Adrenal gland (tissue), 12 donors: Measurements from ENCODE around the gene GATA3. TPM values are rescaled to one million over a fixed set of nuclear protein-coding genes. Genes with fewer than 3 reads are reported as not detected.

Source experiments
- DNase-seq, 7 donors: peaks; one replicate each; pipeline ENCODE4 v3.0.0-alpha.2; 2019 to 2020
- H3K27ac ChIP-seq, 5 donors: fragments of 200-600 bp; sonication (generic) in 4 of 5; 1 replicate in 3 of 5; 2 replicates in 2 of 5; pipeline versions ENCODE4 v1.5.1 to v1.8.0; 2016 to 2020; ENCODE audit warnings: mild to moderate bottlenecking in 1 of 5
- H3K27me3 ChIP-seq: fragments of 200-600 bp; 2 replicates; pipeline ENCODE4 v1.8.0; 2021
- H3K36me3 ChIP-seq, 2 donors: fragments of 200-600 bp; replicated peaks in 1 of 2; 1 replicate in 1 of 2; 2 replicates in 1 of 2; pipeline versions ENCODE4 v1.5.1 to v1.8.0; 2018 to 2022
- H3K4me1 ChIP-seq, 2 donors: fragments of 200-600 bp; replicated peaks in 1 of 2; 1 replicate in 1 of 2; 2 replicates in 1 of 2; pipeline versions ENCODE4 v1.5.1 to v1.8.0; 2018 to 2021
- H3K4me3 ChIP-seq, 4 donors: fragments of 200-600 bp; sonication (generic) in 3 of 4; one replicate each; pipeline ENCODE4 v1.5.1; 2016 to 2018
- H3K9me3 ChIP-seq, 3 donors: fragments of 200-600 bp; sonication (generic) in 1 of 3; replicated peaks in 1 of 3; 1 replicate in 2 of 3; 2 replicates in 1 of 3; pipeline versions ENCODE4 v1.5.1 to v1.8.0; 2016 to 2021
- POLR2A ChIP-seq, 2 donors: fragments of 450-650 bp; IDR thresholded peaks; one replicate each; pipeline ENCODE4 v1.6.1; 2017; ENCODE audit warnings: antibody characterized with exemption in 2 of 2, mild to moderate bottlenecking in 2 of 2, moderate library complexity in 1 of 2
- WGBS, 4 donors: extraction: QIAGEN DNeasy Blood & Tissue Kit in 2 of 4; methylation state at CpG; one replicate each; pipeline versions ENCODE4 v1.1.5 to v1.1.7; 2013 to 2017; 5-methylcytosine and 5-hydroxymethylcytosine counted together
- intact Hi-C, 2 donors: fragments of 100-400 bp; cut with DNase I; formaldehyde crosslinking; loops; one replicate each; pipeline versions ENCODE4 v1.14.1 to v1.15.0; 2022 to 2023
- polyA plus RNA-seq, 3 donors: library from polyadenylated mRNA; stranded (reverse); fragments of 200-250 nt in 2 of 3; fragments of 350-450 nt in 1 of 3; fragmentation: Illumina TruSeq in 1 of 3; extraction: RNeasy Lipid Tissue Mini Kit (QIAGEN cat#74804) in 1 of 3; gene quantifications; one replicate each; pipeline ENCODE4 v1.2.3, GENCODE V29; 2013 to 2014
- total RNA-seq, 9 donors: library from RNA; depleted of rRNA in 4 of 9; stranded (reverse); fragments of >200 nt in 4 of 9; fragments of 120-200 nt in 1 of 9; fragmentation: NEBNext Ultra II Directional in 1 of 9; extraction: Animal tissue kit (Norgen Biotek cat#: 25700) in 1 of 9; gene quantifications; one replicate each; pipeline versions ENCODE4 v1.1.0 to v1.2.4, GENCODE V29; 2013 to 2023
- TF ChIP-seq, protein P1 (sequence below), 6 experiments: fragments of 450-650 bp in 4 of 6; fragments of 200-600 bp in 2 of 6; sonication (generic) in 1 of 6; IDR thresholded peaks; 1 replicate in 5 of 6; 2 replicates in 1 of 6; pipeline versions ENCODE4 v1.5.1 to v1.8.0; 2016 to 2021; ENCODE audit warnings: antibody characterized with exemption in 6 of 6, mild to moderate bottlenecking in 2 of 6, moderate library complexity in 1 of 6
- donor health status: healthy with polysubstance abuse.
- donor health status: Bipolar disorder and iron deficiency.
- donor health status: DM: yes; HTN: yes; CAD: no.
- donor health status: DM: no; HTN: no; CAD: no.
- donor health status: DM: no; HTN: no; CAD: no.
- donor health status: DM: yes; HTN: yes; CAD: no.

The GATA3 gene
- total and polyA plus RNA-seq, 12 donors, result 1.8 to 11.6 (median 4.7) TPM

- intact Hi-C loops, result no loop called here
- Histone ChIP-seq H3K4me3 (peak overlapping the region in 1 of 4 donors; percentile 45), H3K9me3 (no peaks in the 10 kb centered on the region), H3K27ac (no peak overlapping the region), H3K4me1 (peaks cover 0 to 24% of the 10 kb centered on the region in 2 donors), H3K36me3 (no peaks in the 10 kb centered on the region), H3K27me3 (peaks cover 56% of the 10 kb centered on the region)
- WGBS, 4 donors, result 11 to 19% (median 13%) methylated on average over 11 to 45 of the region's 45 CpGs
- DNase-seq, result no peak
- TF ChIP-seq, protein P1, sequence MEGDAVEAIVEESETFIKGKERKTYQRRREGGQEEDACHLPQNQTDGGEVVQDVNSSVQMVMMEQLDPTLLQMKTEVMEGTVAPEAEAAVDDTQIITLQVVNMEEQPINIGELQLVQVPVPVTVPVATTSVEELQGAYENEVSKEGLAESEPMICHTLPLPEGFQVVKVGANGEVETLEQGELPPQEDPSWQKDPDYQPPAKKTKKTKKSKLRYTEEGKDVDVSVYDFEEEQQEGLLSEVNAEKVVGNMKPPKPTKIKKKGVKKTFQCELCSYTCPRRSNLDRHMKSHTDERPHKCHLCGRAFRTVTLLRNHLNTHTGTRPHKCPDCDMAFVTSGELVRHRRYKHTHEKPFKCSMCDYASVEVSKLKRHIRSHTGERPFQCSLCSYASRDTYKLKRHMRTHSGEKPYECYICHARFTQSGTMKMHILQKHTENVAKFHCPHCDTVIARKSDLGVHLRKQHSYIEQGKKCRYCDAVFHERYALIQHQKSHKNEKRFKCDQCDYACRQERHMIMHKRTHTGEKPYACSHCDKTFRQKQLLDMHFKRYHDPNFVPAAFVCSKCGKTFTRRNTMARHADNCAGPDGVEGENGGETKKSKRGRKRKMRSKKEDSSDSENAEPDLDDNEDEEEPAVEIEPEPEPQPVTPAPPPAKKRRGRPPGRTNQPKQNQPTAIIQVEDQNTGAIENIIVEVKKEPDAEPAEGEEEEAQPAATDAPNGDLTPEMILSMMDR (IDR thresholded peaks at IDR 0.05), result no peak
- TF ChIP-seq POLR2A (IDR thresholded peaks at IDR 0.05), result no peak
Observed at GRCh38 chr10:8033812-8034465, 20.5 kb upstream of the GATA3 start.

- no peak for DNase-seq
- Histone ChIP-seq H3K4me1 (peaks cover 0 to 24% of the 10 kb centered on the region in 2 donors), H3K4me3 (peak overlapping the region in 1 of 4 donors; percentile 45), H3K36me3 (no peaks in the 10 kb centered on the region), H3K27ac (no peak overlapping the region), H3K27me3 (peaks cover 62% of the 10 kb centered on the region), H3K9me3 (no peaks in the 10 kb centered on the region)
- intact Hi-C loops, result no loop called here
- WGBS, 4 donors, result 3 to 6% (median 4%) methylated on average over 17 to 37 of the region's 37 CpGs
- TF ChIP-seq POLR2A (IDR thresholded peaks at IDR 0.05), result no peak
- TF ChIP-seq, protein P1 (IDR thresholded peaks at IDR 0.05), result no peak
Observed at GRCh38 chr10:8034466-8035005, 20.0 kb upstream of the GATA3 start.

GRCh38 chr10:8035006-8035640 lies 19.4 kb upstream of the GATA3 start:
- TF ChIP-seq, protein P1 (IDR thresholded peaks at IDR 0.05), result no peak
- TF ChIP-seq POLR2A (IDR thresholded peaks at IDR 0.05), result no peak
- Histone ChIP-seq H3K4me3 (peak overlapping the region in 1 of 4 donors; percentile 45), H3K36me3 (no peaks in the 10 kb centered on the region), H3K27me3 (peaks cover 65% of the 10 kb centered on the region), H3K9me3 (no peaks in the 10 kb centered on the region), H3K4me1 (peaks cover 0 to 24% of the 10 kb centered on the region in 2 donors), H3K27ac (no peak overlapping the region)
- DNase-seq, result no peak
- intact Hi-C loops, result no loop called here
- WGBS, 4 donors, result 13 to 19% (median 14%) methylated on average over 31 to 32 of the region's 32 CpGs

DNA sequence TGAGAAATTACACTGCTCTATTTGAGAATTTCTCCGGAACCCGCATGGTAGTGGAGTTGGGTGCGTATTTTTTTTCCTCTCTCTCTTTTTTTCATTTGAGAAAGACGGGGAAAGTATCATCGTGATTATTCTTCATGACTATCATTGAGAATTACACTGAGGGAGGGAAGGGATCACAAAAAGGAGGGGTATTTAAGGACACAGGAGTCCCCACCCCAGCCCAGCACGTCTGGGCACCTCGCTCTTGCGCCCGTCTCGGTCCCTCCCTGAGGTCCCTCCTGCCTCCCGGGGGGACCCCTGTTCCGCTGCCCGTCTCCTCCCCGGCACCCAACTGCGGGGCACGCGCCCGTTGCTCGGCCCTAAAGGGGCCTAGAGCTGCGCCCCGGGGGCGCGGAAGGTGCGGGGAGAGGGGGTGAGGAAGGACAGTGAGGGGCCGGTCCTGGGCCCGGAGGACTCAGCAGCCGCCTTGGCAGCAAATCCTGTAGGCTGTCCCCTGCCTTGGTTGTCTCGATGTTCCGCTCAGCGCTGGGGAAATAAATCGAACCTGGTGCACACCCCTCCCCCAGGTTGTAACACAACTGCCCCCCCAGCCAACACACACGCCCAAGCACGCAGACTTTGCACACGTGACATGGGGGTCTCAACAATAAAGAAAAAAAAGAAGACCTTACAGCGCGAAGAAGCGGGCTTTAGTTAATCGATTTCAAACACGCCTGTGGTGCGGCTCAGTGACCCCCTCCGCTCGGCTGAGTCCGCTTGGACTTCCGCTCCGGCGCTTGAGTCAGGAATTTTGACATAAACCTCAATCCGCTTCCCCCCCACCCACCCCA lies 18.6 kb upstream of the GATA3 start:
- intact Hi-C loops, result no loop called here
- no peak for DNase-seq

More for the DNA sequence above, 18.6 kb upstream of the GATA3 start:
- Histone ChIP-seq H3K9me3 (no peaks in the 10 kb centered on the region), H3K36me3 (no peaks in the 10 kb centered on the region), H3K27ac (no peak overlapping the region), H3K4me1 (peaks cover 0 to 24% of the 10 kb centered on the region in 2 donors), H3K4me3 (no peak overlapping the region), H3K27me3 (peaks cover 72% of the 10 kb centered on the region)
- no peak for TF ChIP-seq POLR2A (IDR thresholded peaks at IDR 0.05)
- TF ChIP-seq, protein P1 (IDR thresholded peaks at IDR 0.05), result no peak
- WGBS, 4 donors, result 9 to 13% (median 11%) methylated on average over 29 to 47 of the region's 47 CpGs
